Heart right ventricle (tissue), 16 donors: Measurements from ENCODE around the gene TRIM45. TPM values are rescaled to one million over a fixed set of nuclear protein-coding genes. Genes with fewer than 3 reads are reported as not detected.

Experiments used
- ATAC-seq, 8 donors: fragments of 200-7000 bp; cut with Tn5 transposase; one replicate each; pipeline ENCODE4 v1.9.1; 2020; ENCODE audit warnings: mild to moderate bottlenecking in 8 of 8, moderate library complexity in 8 of 8, moderate number of reproducible peaks in 1 of 8
- DNase-seq, 2 donors: peaks; one replicate each; pipeline ENCODE4 v3.0.0-alpha.2; 2020
- H3K27ac ChIP-seq, 10 donors: fragments of 200-600 bp; sonication (generic) in 2 of 10; one replicate each; pipeline versions ENCODE4 v1.5.0 to v1.8.0; 2020 to 2022; ENCODE audit warnings: mild to moderate bottlenecking in 3 of 10
- H3K27me3 ChIP-seq, 7 donors: fragments of 200-600 bp; one replicate each; pipeline ENCODE4 v1.8.0; 2021 to 2022; ENCODE audit warnings: mild to moderate bottlenecking in 2 of 7
- H3K36me3 ChIP-seq, 9 donors: fragments of 200-600 bp; sonication (generic) in 1 of 9; one replicate each; pipeline versions ENCODE4 v1.5.0 to v1.8.0; 2020 to 2022; ENCODE audit warnings: mild to moderate bottlenecking in 2 of 9
- H3K4me1 ChIP-seq, 9 donors: fragments of 200-600 bp; sonication (generic) in 1 of 9; one replicate each; pipeline versions ENCODE4 v1.5.0 to v1.8.0; 2020 to 2022; ENCODE audit warnings: mild to moderate bottlenecking in 4 of 9
- H3K4me3 ChIP-seq, 10 donors: fragments of 200-600 bp; sonication (generic) in 2 of 10; one replicate each; pipeline versions ENCODE4 v1.5.0 to v1.8.0; 2020 to 2022; ENCODE audit warnings: mild to moderate bottlenecking in 7 of 10, moderate library complexity in 2 of 10
- H3K9me3 ChIP-seq, 11 donors: fragments of 200-600 bp in 10 of 11; sonication (generic) in 2 of 11; one replicate each; pipeline versions ENCODE4 v1.5.0 to v1.8.0; 2013 to 2022; ENCODE audit warnings: mild to moderate bottlenecking in 2 of 11, control low read depth in 1 of 11, moderate library complexity in 1 of 11
- CTCF ChIP-seq, 9 donors: fragments of 200-600 bp; sonication (generic) in 2 of 9; IDR thresholded peaks; one replicate each; pipeline versions ENCODE4 v1.5.0 to v1.8.0; 2021 to 2022; ENCODE audit warnings: antibody characterized with exemption in 9 of 9, mild to moderate bottlenecking in 5 of 9, moderate library complexity in 1 of 9
- WGBS, 2 donors: extraction: QIAGEN DNeasy Blood & Tissue Kit; methylation state at CpG; one replicate each; pipeline ENCODE4 v1.1.7; 2013; ENCODE audit warnings: inconsistent platforms in 1 of 2; 5-methylcytosine and 5-hydroxymethylcytosine counted together
- intact Hi-C, 10 donors: fragments of 100-400 bp; cut with DNase I; formaldehyde crosslinking; loops; one replicate each; pipeline versions ENCODE4 v1.11.1 to v1.14.2; 2022
- polyA plus RNA-seq, 2 donors: library from polyadenylated mRNA; stranded (reverse); fragments of 200-250 nt; gene quantifications; one replicate each; pipeline ENCODE4 v1.2.3, GENCODE V29; 2013
- total RNA-seq, 10 donors: library from RNA; stranded (reverse); fragmentation: NEBNext Ultra II Directional in 3 of 10; extraction: Animal tissue kit (Norgen Biotek cat#: 25700) in 3 of 10; gene quantifications; one replicate each; pipeline versions ENCODE4 v1.2.1 to v1.2.4, GENCODE V29; 2021 to 2023
- donor health status: Arrhythmogenic right ventricular cardiomyopathy.
- donor health status: ischemic (EF 13 %, LVEDD 7.1; RV severe dilation, severe dysfunction).
- donor health status: healthy with polysubstance abuse.
- donor health status: DM: no; HTN: yes; CAD: no.
- donor health status: DM: no; HTN: no; CAD: no.
- donor health status: ischemic (EF 25% LVEDD 6.9; RV normal size, moderate dysfunction).
- donor health status: ischemic (EF 25% LVEDD 5.7; RV mildly dilated, moderate dysfunction).
- donor health status: healthy.
- donor health status: DM: yes; HTN: yes; CAD: no.
- donor health status: Ischemic cardiomyopathy.
- donor health status: ischemic (EF 35%, LVEDD 5.7; RV mildly dilated, moderate dysfunction).
- donor health status: nonischemic (EF 11% LVEDD 7.7; RV severe dilation, severe dysfunction).
- donor health status: DM: yes; HTN: yes; CAD: no.
- donor health status: PGD.
- donor health status: ischemic (EF 29% LVEDD 5.4; RV normal size, mild dysfunction).
- donor health status: nonischemic (EF 23%, LVEDD 6.1; RV moderate dilation, normal function).

TRIM45 gene
- total and polyA plus RNA-seq, 12 donors = 1.3 to 21.6 (median 14.7) TPM

- no peak overlapping the region for H3K27ac ChIP-seq
- H3K36me3 ChIP-seq = peaks cover 0 to 91% (median 8%) of the 10 kb centered on the region in 9 donors
- 64 to 86% methylated on average over 3 of the region's 3 CpGs for WGBS, 2 donors
- peaks cover 0 to 9% (median 0%) of the 10 kb centered on the region in 9 donors for H3K4me1 ChIP-seq
- intact Hi-C loops = loop anchor here in 2 of 10 donors (5.0 to 10.0 kb wide), 2 partner anchors 40 to 48 kb away; partner anchors contain the start of gene TRIM45 (in 1 of the 2)
- ATAC-seq (no peak), DNase-seq (no peak)
- no peaks in the 10 kb centered on the region for H3K27me3 ChIP-seq
- H3K9me3 ChIP-seq = no peaks in the 10 kb centered on the region
- no peak overlapping the region for H3K4me3 ChIP-seq
- no peak for TF ChIP-seq CTCF (IDR thresholded peaks at IDR 0.05)
Measured at GRCh38 chr1:117077267-117077666, 44.3 kb downstream of the TRIM45 start.

- Histone ChIP-seq H3K4me3 (no peak overlapping the region), H3K9me3 (no peaks in the 10 kb centered on the region), H3K4me1 (peaks cover 0 to 9% (median 0%) of the 10 kb centered on the region in 9 donors), H3K27ac (no peak overlapping the region), H3K27me3 (no peaks in the 10 kb centered on the region), H3K36me3 (peaks cover 0 to 85% (median 8%) of the 10 kb centered on the region in 9 donors)
- no peak for DNase-seq
- WGBS, 2 donors = 95 to 96% methylated on average over 5 of the region's 5 CpGs
- intact Hi-C loops = loop anchor here in 2 of 10 donors (5.0 to 10.0 kb wide), 2 partner anchors 41 to 48 kb away; partner anchors contain the start of gene TRIM45 (in 1 of the 2)
- ATAC-seq = no peak
- TF ChIP-seq CTCF (IDR thresholded peaks at IDR 0.05) = no peak
Measured at GRCh38 chr1:117076648-117077047, 44.9 kb downstream of the TRIM45 start.

- H3K27ac ChIP-seq = no peak overlapping the region
- peaks cover 0 to 40% (median under 1%) of the 10 kb centered on the region in 9 donors for H3K36me3 ChIP-seq
- H3K9me3 ChIP-seq = no peaks in the 10 kb centered on the region
- WGBS, 2 donors = 93 to 94% methylated on average over 2 of the region's 2 CpGs
- DNase-seq (no peak), ATAC-seq (no peak)
- no peaks in the 10 kb centered on the region for H3K27me3 ChIP-seq
- no peak overlapping the region for H3K4me3 ChIP-seq
- TF ChIP-seq CTCF (IDR thresholded peaks at IDR 0.05) = no peak
- intact Hi-C loops = loop anchor here in 2 of 10 donors (5.0 to 10.0 kb wide), 2 partner anchors 55 to 212 kb away; partner anchors contain the start of gene TRIM45 (in 1 of the 2)
- H3K4me1 ChIP-seq = no peaks in the 10 kb centered on the region
Measured at GRCh38 chr1:117070124-117070523, 51.4 kb downstream of the TRIM45 start.

DNA sequence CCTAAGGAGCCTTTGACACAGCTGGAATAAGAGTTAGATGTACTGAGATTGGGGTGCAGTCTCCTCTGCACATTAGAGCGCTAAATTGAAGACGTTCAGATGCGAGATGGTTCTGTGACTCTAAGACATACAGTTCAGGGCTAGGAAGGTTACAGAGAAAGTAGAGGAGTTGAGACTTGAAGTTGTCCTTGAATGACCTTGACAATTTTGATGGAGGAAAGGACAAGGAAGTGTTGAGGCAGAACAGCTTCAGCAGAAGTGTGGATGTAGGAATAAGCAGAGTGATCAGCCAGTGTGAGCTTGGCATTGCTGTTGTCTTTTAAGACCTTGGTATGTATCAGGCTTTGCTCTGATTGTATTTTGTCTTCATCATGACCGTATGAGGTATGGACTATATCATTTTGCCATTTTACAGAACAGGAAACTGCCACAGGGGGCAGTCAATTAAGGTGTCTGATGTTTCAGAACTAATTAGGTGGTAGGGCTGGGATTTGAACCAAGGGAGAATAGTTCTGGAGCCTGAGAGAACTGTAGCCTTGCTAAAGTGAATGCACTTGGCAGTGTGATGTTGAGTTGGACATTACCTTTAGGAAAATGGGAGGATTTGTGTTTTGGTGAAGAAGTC is 52.2 kb downstream of the TRIM45 start:
- DNase-seq = no peak
- WGBS, 2 donors = 86 to 88% methylated on average over 4 of the region's 4 CpGs
- no peak for ATAC-seq
- no peaks in the 10 kb centered on the region for H3K27me3 ChIP-seq
- H3K9me3 ChIP-seq = no peaks in the 10 kb centered on the region
- H3K4me3 ChIP-seq = no peak overlapping the region
- peaks cover 0 to 40% (median 0%) of the 10 kb centered on the region in 9 donors for H3K36me3 ChIP-seq
- H3K27ac ChIP-seq = no peak overlapping the region
- H3K4me1 ChIP-seq = no peaks in the 10 kb centered on the region
- no peak for TF ChIP-seq CTCF (IDR thresholded peaks at IDR 0.05)
- intact Hi-C loops = loop anchor here (2.0 to 10.0 kb wide), 9 partner anchors 53 to 688 kb away; partner anchors contain the start of gene TRIM45 (in 3 of the 10)
